ENCODE measurements around the gene ADCY6.

DNA sequence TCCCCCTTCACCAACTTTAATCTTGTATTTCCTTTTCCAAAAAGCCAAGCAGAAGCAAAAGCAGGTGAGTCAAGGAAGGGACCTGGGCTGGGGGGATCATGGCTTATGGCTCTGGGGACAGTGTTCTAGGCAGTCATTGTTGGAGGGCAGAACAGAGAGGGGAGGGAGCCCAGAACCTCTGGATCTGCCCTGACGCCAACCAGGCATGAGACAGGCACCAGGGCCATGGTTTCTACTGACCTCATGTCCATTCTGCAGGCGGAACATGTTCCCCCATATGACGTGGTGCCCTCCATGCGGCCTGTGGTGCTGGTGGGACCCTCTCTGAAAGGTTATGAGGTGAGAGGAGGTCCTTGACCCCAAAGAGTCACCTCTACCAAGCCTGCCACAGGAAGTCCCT lies 36.0 kb upstream of the ADCY6 start:
- TF ChIP-seq, protein P1, sequence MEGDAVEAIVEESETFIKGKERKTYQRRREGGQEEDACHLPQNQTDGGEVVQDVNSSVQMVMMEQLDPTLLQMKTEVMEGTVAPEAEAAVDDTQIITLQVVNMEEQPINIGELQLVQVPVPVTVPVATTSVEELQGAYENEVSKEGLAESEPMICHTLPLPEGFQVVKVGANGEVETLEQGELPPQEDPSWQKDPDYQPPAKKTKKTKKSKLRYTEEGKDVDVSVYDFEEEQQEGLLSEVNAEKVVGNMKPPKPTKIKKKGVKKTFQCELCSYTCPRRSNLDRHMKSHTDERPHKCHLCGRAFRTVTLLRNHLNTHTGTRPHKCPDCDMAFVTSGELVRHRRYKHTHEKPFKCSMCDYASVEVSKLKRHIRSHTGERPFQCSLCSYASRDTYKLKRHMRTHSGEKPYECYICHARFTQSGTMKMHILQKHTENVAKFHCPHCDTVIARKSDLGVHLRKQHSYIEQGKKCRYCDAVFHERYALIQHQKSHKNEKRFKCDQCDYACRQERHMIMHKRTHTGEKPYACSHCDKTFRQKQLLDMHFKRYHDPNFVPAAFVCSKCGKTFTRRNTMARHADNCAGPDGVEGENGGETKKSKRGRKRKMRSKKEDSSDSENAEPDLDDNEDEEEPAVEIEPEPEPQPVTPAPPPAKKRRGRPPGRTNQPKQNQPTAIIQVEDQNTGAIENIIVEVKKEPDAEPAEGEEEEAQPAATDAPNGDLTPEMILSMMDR (IDR thresholded peaks at IDR 0.05) = no peak
- no peak for TF ChIP-seq EZH2 (IDR thresholded peaks at IDR 0.05; ENCODE audit: borderline replicate concordance, insufficient read depth, low read depth, low read length, poor library complexity, severe bottlenecking)
